Gastrocnemius medialis (tissue), 4 donors: ENCODE results near the gene SPATA21. TPM values are rescaled to one million over a fixed set of nuclear protein-coding genes. Genes with fewer than 3 reads are reported as not detected.
A peak's percentile ranks its signal among the peaks of the same experiment; 100 is the strongest.

Source experiments
- ATAC-seq, 2 donors: fragments of 150-250 bp; one replicate each; pipeline ENCODE4 v1.9.1; 2016
- DNase-seq, 2 donors: peaks; one replicate each; pipeline ENCODE4 v3.0.0-alpha.2; 2019
- H3K27ac ChIP-seq, 4 donors: fragments of 200-600 bp; sonication (generic); 1 replicate in 1 of 4; 2 replicates in 3 of 4; pipeline ENCODE4 v1.5.1; 2016 to 2018; ENCODE audit warnings: mild to moderate bottlenecking in 2 of 4, moderate library complexity in 1 of 4
- H3K27me3 ChIP-seq, 3 donors: fragments of 200-600 bp; sonication (generic) in 2 of 3; 1 replicate in 1 of 3; 2 replicates in 2 of 3; pipeline versions ENCODE4 v1.5.1 to v1.6.0; 2016 to 2019; ENCODE audit warnings: mild to moderate bottlenecking in 1 of 3, moderate library complexity in 1 of 3
- H3K36me3 ChIP-seq, 2 donors: fragments of 200-600 bp; sonication (generic) in 1 of 2; one replicate each; pipeline ENCODE4 v1.5.1; 2017 to 2018
- H3K4me1 ChIP-seq, 2 donors: fragments of 200-600 bp; sonication (generic) in 1 of 2; one replicate each; pipeline ENCODE4 v1.5.1; 2016 to 2017; ENCODE audit warnings: mild to moderate bottlenecking in 2 of 2
- H3K4me3 ChIP-seq, 4 donors: fragments of 200-600 bp; sonication (generic) in 3 of 4; 1 replicate in 1 of 4; 2 replicates in 3 of 4; pipeline ENCODE4 v1.5.1; 2016 to 2019; ENCODE audit warnings: mild to moderate bottlenecking in 2 of 4
- H3K9me3 ChIP-seq, 3 donors: fragments of 200-600 bp; sonication (generic) in 2 of 3; 1 replicate in 1 of 3; 2 replicates in 2 of 3; pipeline ENCODE4 v1.5.1; 2016 to 2019
- CTCF ChIP-seq, 5 experiments: fragments of 450-650 bp in 3 of 5; fragments of 200-600 bp in 2 of 5; sonication (generic) in 2 of 5; IDR thresholded peaks in 4 of 5; conservative IDR thresholded peaks in 1 of 5; 1 replicate in 4 of 5; 2 replicates in 1 of 5; pipeline ENCODE4 v1.5.1; 2016 to 2019; ENCODE audit warnings: antibody characterized with exemption in 5 of 5, mild to moderate bottlenecking in 3 of 5, moderate library complexity in 3 of 5
- POLR2A ChIP-seq, 2 donors: fragments of 450-650 bp; IDR thresholded peaks; one replicate each; pipeline ENCODE4 v1.6.1; 2017; ENCODE audit warnings: antibody characterized with exemption in 2 of 2, mild to moderate bottlenecking in 2 of 2, moderate library complexity in 2 of 2
- in situ Hi-C, 4 donors: fragments of 200-750 bp; cut with MboI; loops; one replicate each; pipeline versions ENCODE4 v1.15.0 to v1.8.0; 2017; ENCODE audit warnings: low sequenced_read_pairs in 4 of 4
- intact Hi-C: fragments of 100-400 bp; cut with DNase I; formaldehyde crosslinking; loops from one replicate; pipeline ENCODE4 v1.15.1; 2023; ENCODE audit warnings: low total_unique reads
- total RNA-seq, 4 donors: library from RNA; depleted of rRNA; stranded (reverse); fragments of >200 nt; gene quantifications; one replicate each; pipeline versions ENCODE4 v1.1.0 to v1.2.3, GENCODE V29; 2016

The SPATA21 gene
- total RNA-seq, 4 donors from 2014 or later, result not detected

GRCh38 chr1:16443975-16444770 lies 6.9 kb upstream of the SPATA21 start:
- TF ChIP-seq CTCF (IDR thresholded peaks at IDR 0.05 in 4 of 5, conservative IDR thresholded peaks at IDR 0.05 in 1 of 5), result no peak
- TF ChIP-seq POLR2A (IDR thresholded peaks at IDR 0.05), result no peak
- Histone ChIP-seq H3K9me3 (no peaks in the 10 kb centered on the region), H3K27me3 (no peaks in the 10 kb centered on the region), H3K36me3 (peaks cover 0 to 39% of the 10 kb centered on the region in 2 donors), H3K27ac (no peak overlapping the region), H3K4me1 (peaks cover 8 to 16% of the 10 kb centered on the region in 2 donors), H3K4me3 (no peak overlapping the region)
- intact Hi-C loops (loop anchor here (5.0 kb wide), 2 partner anchors 52 to 53 kb away; no protein-coding TSS in a partner anchor), in situ Hi-C loops (no loop called here)
- no peak for DNase-seq
- no peak for ATAC-seq

DNA sequence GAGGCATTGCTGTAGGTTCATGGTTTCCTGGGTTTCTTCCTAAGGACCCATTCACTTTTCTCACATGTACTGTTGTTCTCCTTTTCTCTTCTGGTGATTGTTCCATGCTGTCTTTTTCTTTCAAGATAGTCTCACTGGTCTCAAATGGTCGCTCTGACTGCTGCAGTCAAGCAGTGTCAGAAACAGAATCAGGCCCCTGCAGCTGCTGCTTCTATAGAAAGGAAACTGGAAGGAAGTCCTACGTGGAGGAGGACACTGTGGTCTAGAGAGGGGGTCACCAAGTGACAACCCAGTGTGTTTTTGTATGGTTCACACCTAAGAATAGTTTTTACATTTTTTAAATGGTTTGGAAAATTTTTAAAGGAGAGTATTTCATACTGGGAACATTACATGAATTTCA lies 5.7 kb upstream of the SPATA21 start:
- in situ Hi-C loops (no loop called here), intact Hi-C loops (loop anchor here (5.0 kb wide), 2 partner anchors 51 to 54 kb away; no protein-coding TSS in a partner anchor)
- peaks cover 0 to 26% of the 10 kb centered on the region in 2 donors for H3K36me3 ChIP-seq
- no peaks in the 10 kb centered on the region for H3K9me3 ChIP-seq
- H3K27ac ChIP-seq, result no peak overlapping the region
- no peak overlapping the region for H3K4me3 ChIP-seq
- ATAC-seq (no peak), DNase-seq (no peak)
- TF ChIP-seq CTCF (IDR thresholded peaks at IDR 0.05 in 4 of 5, conservative IDR thresholded peaks at IDR 0.05 in 1 of 5), result no peak
- no peaks in the 10 kb centered on the region for H3K27me3 ChIP-seq
- peaks cover 8 to 16% of the 10 kb centered on the region in 2 donors for H3K4me1 ChIP-seq

GRCh38 chr1:16442265-16442664 lies 5.0 kb upstream of the SPATA21 start:
- Histone ChIP-seq H3K4me1 (peaks cover 8 to 16% of the 10 kb centered on the region in 2 donors), H3K36me3 (peaks cover 0 to 21% of the 10 kb centered on the region in 2 donors), H3K4me3 (no peak overlapping the region), H3K27me3 (no peaks in the 10 kb centered on the region), H3K9me3 (no peaks in the 10 kb centered on the region), H3K27ac (no peak overlapping the region)
- DNase-seq, result no peak
- ATAC-seq, result no peak
- in situ Hi-C loops, result no loop called here
- intact Hi-C loops, result loop anchor here (5.0 kb wide), 2 partner anchors 50 to 55 kb away; no protein-coding TSS in a partner anchor
- TF ChIP-seq POLR2A (IDR thresholded peaks at IDR 0.05), result no peak

DNA sequence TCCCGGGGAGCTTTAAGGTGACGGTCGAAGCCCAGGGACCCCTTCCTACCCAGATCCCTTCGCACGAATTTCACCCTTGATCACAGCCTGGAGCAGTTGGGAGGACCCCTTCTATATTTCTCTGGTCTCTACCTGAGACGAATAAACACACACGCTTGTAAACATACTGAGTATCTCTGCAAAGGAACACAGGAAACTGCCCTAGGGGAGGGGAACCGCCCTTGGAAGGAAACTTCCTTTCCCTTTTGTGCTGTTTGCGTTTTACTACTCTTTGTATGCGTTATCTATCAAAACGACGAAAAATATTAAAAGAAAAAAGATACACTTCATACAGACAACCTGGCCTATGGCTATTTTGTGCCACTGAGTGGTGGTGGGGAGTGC lies 4.0 kb upstream of the SPATA21 start:
- peak overlapping the region; percentile 77 to 86 (median 82) for H3K27ac ChIP-seq

More for the DNA sequence above, 4.0 kb upstream of the SPATA21 start:
- ATAC-seq (peak in 1 of 2 donors; percentile 8), DNase-seq (no peak)
- no peaks in the 10 kb centered on the region for H3K9me3 ChIP-seq
- TF ChIP-seq CTCF (IDR thresholded peaks at IDR 0.05 in 4 of 5, conservative IDR thresholded peaks at IDR 0.05 in 1 of 5), result no peak
- no peak for TF ChIP-seq POLR2A (IDR thresholded peaks at IDR 0.05)
- H3K4me3 ChIP-seq, result peak overlapping the region; percentile 76 to 99 (median 88)
- peaks cover 0 to 18% of the 10 kb centered on the region in 2 donors for H3K36me3 ChIP-seq
- intact Hi-C loops (loop anchor here (5.0 kb wide), 2 partner anchors 49 to 56 kb away; no protein-coding TSS in a partner anchor), in situ Hi-C loops (no loop called here)
- peaks cover 8 to 16% of the 10 kb centered on the region in 2 donors for H3K4me1 ChIP-seq
- no peaks in the 10 kb centered on the region for H3K27me3 ChIP-seq
